Esophagus (tissue), 2 donors: ENCODE data around the gene IMMP2L. TPM values are rescaled to one million over a fixed set of nuclear protein-coding genes. Genes with fewer than 3 reads are reported as not detected.
"Not testable (repeated sequence)": the region's sequence is repeated elsewhere in the genome, so short reads cannot be mapped to it uniquely, and the experiment has no call there.

ENCODE experiments used
- H3K27ac ChIP-seq, 2 donors: one replicate each; pipeline ENCODE4 v1.5.1; 2013; ENCODE audit warnings: low read depth in 2 of 2, mild to moderate bottlenecking in 2 of 2, inconsistent platforms in 1 of 2, low read length in 1 of 2, moderate library complexity in 1 of 2
- H3K27me3 ChIP-seq, 2 donors: one replicate each; pipeline ENCODE4 v1.6.1; 2013; ENCODE audit warnings: low read length in 2 of 2, control low read depth in 1 of 2, mild to moderate bottlenecking in 1 of 2; ENCODE audit not compliant: insufficient read depth in 2 of 2, control insufficient read depth in 1 of 2
- H3K36me3 ChIP-seq, 2 donors: one replicate each; pipeline ENCODE4 v1.6.1; 2013; ENCODE audit warnings: low read length in 1 of 2; ENCODE audit not compliant: control insufficient read depth in 2 of 2, insufficient read depth in 2 of 2
- H3K4me1 ChIP-seq, 2 donors: one replicate each; pipeline ENCODE4 v1.6.1; 2013; ENCODE audit warnings: low read length in 1 of 2; ENCODE audit not compliant: control insufficient read depth in 2 of 2, insufficient read depth in 2 of 2
- H3K4me3 ChIP-seq, 2 donors: one replicate each; pipeline ENCODE4 v1.5.1; 2013; ENCODE audit warnings: low read length in 2 of 2, mild to moderate bottlenecking in 2 of 2, low read depth in 1 of 2, moderate library complexity in 1 of 2
- H3K9me3 ChIP-seq, 2 donors: one replicate each; pipeline ENCODE4 v1.6.1; 2013; ENCODE audit warnings: mild to moderate bottlenecking in 2 of 2, low read depth in 1 of 2, low read length in 1 of 2, moderate library complexity in 1 of 2; ENCODE audit not compliant: control insufficient read depth in 2 of 2, insufficient read depth in 1 of 2
- WGBS, 2 donors: extraction: QIAGEN DNeasy Blood & Tissue Kit; methylation state at CpG; one replicate each; pipeline ENCODE4 v1.1.7; 2013; 5-methylcytosine and 5-hydroxymethylcytosine counted together
- polyA plus RNA-seq, 2 donors: library from polyadenylated mRNA; stranded (reverse); fragments of 200-250 nt; gene quantifications; one replicate each; pipeline ENCODE4 v1.2.3, GENCODE V29; 2013
- donor health status: healthy with polysubstance abuse.
- donor health status: Bipolar disorder and iron deficiency.

The IMMP2L gene
- polyA plus RNA-seq, 2 donors = 6.5 to 14.5 TPM

- Histone ChIP-seq H3K36me3 (no peaks in the 10 kb centered on the region), H3K9me3 (no peaks in the 10 kb centered on the region), H3K4me1 (peaks cover 0 to 2% of the 10 kb centered on the region in 2 donors), H3K4me3 (no peak overlapping the region), H3K27me3 (no peaks in the 10 kb centered on the region), H3K27ac (no peak overlapping the region)
- WGBS, 2 donors = 50 to 59% methylated on average over 4 of the region's 4 CpGs
Measured at GRCh38 chr7:111516612-111517011, 45.7 kb downstream of the IMMP2L start.

GRCh38 chr7:111513566-111513965, 48.7 kb downstream of the IMMP2L start:
- Histone ChIP-seq H3K4me1 (no peaks in the 10 kb centered on the region), H3K4me3 (no peak overlapping the region), H3K27ac (no peak overlapping the region), H3K9me3 (no peaks in the 10 kb centered on the region), H3K36me3 (no peaks in the 10 kb centered on the region), H3K27me3 (no peaks in the 10 kb centered on the region)
- WGBS, 2 donors = 97 to 99% methylated on average over 1 of the region's 1 CpG

- Histone ChIP-seq H3K36me3 (no peaks in the 10 kb centered on the region), H3K4me1 (no peaks in the 10 kb centered on the region), H3K27ac (no peak overlapping the region), H3K27me3 (no peaks in the 10 kb centered on the region), H3K9me3 (no peaks in the 10 kb centered on the region), H3K4me3 (no peak overlapping the region)
- WGBS, 2 donors = 92 to 94% methylated on average over 4 of the region's 4 CpGs
Measured at GRCh38 chr7:111511845-111512244, 50.4 kb downstream of the IMMP2L start.

- Histone ChIP-seq H3K27me3 (no peaks in the 10 kb centered on the region), H3K4me1 (no peaks in the 10 kb centered on the region), H3K9me3 (no peaks in the 10 kb centered on the region), H3K4me3 (no peak overlapping the region), H3K36me3 (no peaks in the 10 kb centered on the region), H3K27ac (no peak overlapping the region)
- WGBS, 2 donors = 92 to 94% methylated on average over 3 of the region's 3 CpGs
Measured at GRCh38 chr7:111510584-111511378, 51.5 kb downstream of the IMMP2L start.

GRCh38 chr7:111510062-111510461, 52.2 kb downstream of the IMMP2L start:
- H3K9me3 ChIP-seq = no peaks in the 10 kb centered on the region
- no peaks in the 10 kb centered on the region for H3K4me1 ChIP-seq
- no peaks in the 10 kb centered on the region for H3K27me3 ChIP-seq
- no peak overlapping the region for H3K4me3 ChIP-seq
- 91 to 92% methylated on average over 4 of the region's 4 CpGs for WGBS, 2 donors
- no peak overlapping the region for H3K27ac ChIP-seq
- H3K36me3 ChIP-seq = no peaks in the 10 kb centered on the region

GRCh38 chr7:111509288-111509687, 53.0 kb downstream of the IMMP2L start:
- H3K27ac ChIP-seq = no peak overlapping the region
- no peaks in the 10 kb centered on the region for H3K27me3 ChIP-seq
- no peak overlapping the region for H3K4me3 ChIP-seq
- no peaks in the 10 kb centered on the region for H3K36me3 ChIP-seq
- no peaks in the 10 kb centered on the region for H3K9me3 ChIP-seq
- WGBS, 2 donors = 72 to 76% methylated on average over 1 of the region's 1 CpG
- H3K4me1 ChIP-seq = no peaks in the 10 kb centered on the region

- Histone ChIP-seq H3K4me3 (no peak overlapping the region), H3K27me3 (no peaks in the 10 kb centered on the region), H3K4me1 (no peaks in the 10 kb centered on the region), H3K27ac (no peak overlapping the region), H3K36me3 (no peaks in the 10 kb centered on the region), H3K9me3 (no peaks in the 10 kb centered on the region)
- 95 to 96% methylated on average over 4 of the region's 4 CpGs for WGBS, 2 donors
Measured at GRCh38 chr7:111508387-111508786, 53.9 kb downstream of the IMMP2L start.

GRCh38 chr7:111505422-111505821, 56.9 kb downstream of the IMMP2L start:
- not testable (repeated sequence) for H3K9me3 ChIP-seq, H3K36me3 ChIP-seq, H3K4me1 ChIP-seq, H3K27ac ChIP-seq, H3K4me3 ChIP-seq, H3K27me3 ChIP-seq

GRCh38 chr7:111501799-111502198, 60.5 kb downstream of the IMMP2L start:
- 93 to 98% methylated on average over 2 of the region's 2 CpGs for WGBS, 2 donors
- not testable (repeated sequence) for H3K36me3 ChIP-seq, H3K4me3 ChIP-seq, H3K4me1 ChIP-seq, H3K27ac ChIP-seq, H3K9me3 ChIP-seq, H3K27me3 ChIP-seq

GRCh38 chr7:111499027-111499426, 63.3 kb downstream of the IMMP2L start:
- Histone ChIP-seq H3K27me3 (no peaks in the 10 kb centered on the region), H3K4me3 (no peak overlapping the region)
- WGBS, 2 donors = 54 to 58% methylated on average over 3 of the region's 3 CpGs

More at GRCh38 chr7:111499027-111499426, 63.3 kb downstream of the IMMP2L start:
- no peaks in the 10 kb centered on the region for H3K4me1 ChIP-seq
- no peaks in the 10 kb centered on the region for H3K36me3 ChIP-seq
- no peak overlapping the region for H3K27ac ChIP-seq
- peaks cover 0 to 4% of the 10 kb centered on the region in 2 donors for H3K9me3 ChIP-seq
